Measurements from ENCODE around the gene FARSB.

DNA sequence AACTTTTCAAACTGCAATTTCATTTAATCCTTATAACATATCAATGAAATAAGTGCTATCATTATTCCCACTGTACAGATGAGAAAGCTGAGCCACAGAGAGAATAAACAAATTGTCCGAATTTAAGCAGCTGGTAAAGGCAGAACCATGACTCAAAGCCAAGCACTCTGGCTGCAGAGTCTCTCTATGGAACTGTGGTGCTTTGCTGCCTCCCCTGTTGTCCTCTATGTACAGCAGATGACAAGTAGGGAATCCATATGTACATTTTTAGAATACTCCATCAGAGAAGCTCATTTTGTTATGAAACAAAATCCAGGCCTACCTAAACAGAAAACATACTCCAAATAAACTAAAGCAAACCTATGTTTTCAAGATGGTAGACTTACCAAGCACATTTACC, 45.1 kb downstream of the FARSB start:
- no peak for TF ChIP-seq POLR2AphosphoS5 (IDR thresholded peaks at IDR 0.05)
- TF ChIP-seq, protein P1, sequence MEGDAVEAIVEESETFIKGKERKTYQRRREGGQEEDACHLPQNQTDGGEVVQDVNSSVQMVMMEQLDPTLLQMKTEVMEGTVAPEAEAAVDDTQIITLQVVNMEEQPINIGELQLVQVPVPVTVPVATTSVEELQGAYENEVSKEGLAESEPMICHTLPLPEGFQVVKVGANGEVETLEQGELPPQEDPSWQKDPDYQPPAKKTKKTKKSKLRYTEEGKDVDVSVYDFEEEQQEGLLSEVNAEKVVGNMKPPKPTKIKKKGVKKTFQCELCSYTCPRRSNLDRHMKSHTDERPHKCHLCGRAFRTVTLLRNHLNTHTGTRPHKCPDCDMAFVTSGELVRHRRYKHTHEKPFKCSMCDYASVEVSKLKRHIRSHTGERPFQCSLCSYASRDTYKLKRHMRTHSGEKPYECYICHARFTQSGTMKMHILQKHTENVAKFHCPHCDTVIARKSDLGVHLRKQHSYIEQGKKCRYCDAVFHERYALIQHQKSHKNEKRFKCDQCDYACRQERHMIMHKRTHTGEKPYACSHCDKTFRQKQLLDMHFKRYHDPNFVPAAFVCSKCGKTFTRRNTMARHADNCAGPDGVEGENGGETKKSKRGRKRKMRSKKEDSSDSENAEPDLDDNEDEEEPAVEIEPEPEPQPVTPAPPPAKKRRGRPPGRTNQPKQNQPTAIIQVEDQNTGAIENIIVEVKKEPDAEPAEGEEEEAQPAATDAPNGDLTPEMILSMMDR (IDR thresholded peaks at IDR 0.05) = no peak

Data from gastroesophageal sphincter (tissue), 3 donors.